ENCODE results near the gene SLAMF7.
A peak's percentile ranks its signal among the peaks of the same experiment; 100 is the strongest.
"Not testable (repeated sequence)": the region's sequence is repeated elsewhere in the genome, so short reads cannot be mapped to it uniquely, and the experiment has no call there.

SLAMF7 gene

GRCh38 chr1:160739098-160739511 lies at the start of gene SLAMF7:
Gene SLAMF7 (plus strand): TSS chr1:160739247. CDS start chr1:160739302, 55 bp downstream.
- Mint-ChIP-seq H3K36me3 (peaks cover 39% of the 10 kb centered on the region), H3K4me3 (peak within 1 kb of the TSS; percentile 87), H3K27ac (peak within 1 kb of the TSS; percentile 98), H3K9me3 (ENCODE audit: low read depth) (peaks cover 9% of the 10 kb centered on the region), H3K4me1 (ENCODE audit: low read depth) (peaks cover 82% of the 10 kb centered on the region), H3K27me3 (no peaks in the 10 kb centered on the region)

DNA sequence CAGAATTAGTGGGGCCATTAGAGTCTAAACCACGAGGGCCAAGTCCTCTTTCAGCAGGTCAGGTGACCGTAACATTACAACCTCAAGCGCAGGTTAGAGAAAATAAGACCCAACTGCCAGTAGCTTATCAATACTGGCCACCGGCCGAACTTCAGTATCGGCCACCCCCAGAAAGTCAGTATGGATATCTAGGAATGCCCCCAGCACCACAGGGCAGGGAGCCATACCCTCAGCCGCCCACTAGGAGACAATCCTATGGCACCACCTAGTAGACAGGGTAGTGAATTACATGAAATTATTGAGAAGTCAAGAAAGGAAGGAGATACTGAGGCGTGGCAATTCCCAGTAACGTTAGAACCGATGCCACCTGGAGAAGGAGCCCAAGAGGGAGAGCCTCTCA lies 46.7 kb upstream of the SLAMF7 start:
- peaks cover 18% of the 10 kb centered on the region for H3K36me3 Mint-ChIP-seq
- H3K9me3 Mint-ChIP-seq (ENCODE audit: low read depth); H3K27me3 Mint-ChIP-seq: not testable (repeated sequence)
- peak overlapping the region; percentile 52 for H3K4me3 Mint-ChIP-seq
- H3K4me1 Mint-ChIP-seq (ENCODE audit: low read depth): peaks cover 84% of the 10 kb centered on the region
- peak overlapping the region; percentile 87 for H3K27ac Mint-ChIP-seq

DNA sequence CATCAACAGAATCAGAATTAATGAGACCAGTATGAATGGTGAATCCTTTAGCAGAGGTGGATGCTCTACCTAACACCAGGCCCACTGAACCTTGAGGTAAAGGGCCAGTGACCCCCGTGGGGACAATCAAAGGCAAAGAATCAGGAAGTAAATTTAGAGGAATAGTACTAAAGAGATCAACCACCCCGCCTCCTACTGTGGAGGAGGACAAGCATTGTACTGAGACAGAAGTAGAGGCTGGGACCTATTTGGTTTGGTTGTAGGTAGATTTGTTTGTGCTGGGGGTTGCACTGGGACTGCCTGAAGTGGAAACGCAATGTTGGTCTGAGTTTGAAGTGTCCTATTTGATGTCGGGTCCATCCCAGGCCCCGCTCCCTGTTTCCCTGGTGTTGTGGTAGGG lies 36.9 kb upstream of the SLAMF7 start:
- no peak overlapping the region for H3K4me3 Mint-ChIP-seq
- H3K4me1 Mint-ChIP-seq (ENCODE audit: low read depth): peaks cover 85% of the 10 kb centered on the region
- H3K9me3 Mint-ChIP-seq (ENCODE audit: low read depth): no peaks in the 10 kb centered on the region
- peak overlapping the region; percentile 86 for H3K27ac Mint-ChIP-seq
- peaks cover 32% of the 10 kb centered on the region for H3K36me3 Mint-ChIP-seq
- no peaks in the 10 kb centered on the region for H3K27me3 Mint-ChIP-seq

- Mint-ChIP-seq H3K27ac (peak overlapping the region; percentile 86), H3K4me3 (no peak overlapping the region), H3K27me3 (no peaks in the 10 kb centered on the region), H3K4me1 (ENCODE audit: low read depth) (peaks cover 64% of the 10 kb centered on the region), H3K9me3 (ENCODE audit: low read depth) (no peaks in the 10 kb centered on the region), H3K36me3 (peaks cover 32% of the 10 kb centered on the region)
Observed at GRCh38 chr1:160704250-160704649, 34.8 kb upstream of the SLAMF7 start.

DNA sequence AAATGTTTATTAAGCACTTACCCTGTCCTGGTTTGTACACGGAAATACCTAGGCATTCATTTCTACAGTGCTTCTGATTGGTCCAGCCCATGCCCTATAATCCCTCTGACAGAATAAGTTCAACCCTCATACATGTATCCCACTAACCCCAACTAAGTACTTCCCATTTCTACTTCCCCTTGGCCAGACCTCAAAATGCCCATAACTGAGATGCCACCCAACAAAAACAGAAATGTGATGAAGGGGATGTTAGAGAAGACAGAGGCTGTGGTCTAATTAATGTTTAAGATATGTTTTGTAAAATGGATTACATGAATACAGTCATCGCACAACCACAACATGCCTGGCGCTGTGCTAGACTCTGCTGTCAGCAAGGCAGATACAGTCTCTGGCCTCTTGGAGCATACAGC lies 33.8 kb upstream of the SLAMF7 start:
- not testable (repeated sequence) for H3K27me3 Mint-ChIP-seq; H3K9me3 Mint-ChIP-seq (ENCODE audit: low read depth); H3K4me3 Mint-ChIP-seq
- peaks cover 33% of the 10 kb centered on the region for H3K36me3 Mint-ChIP-seq
- H3K4me1 Mint-ChIP-seq (ENCODE audit: low read depth): peaks cover 58% of the 10 kb centered on the region
- H3K27ac Mint-ChIP-seq: peak overlapping the region; percentile 87

- Mint-ChIP-seq H3K36me3 (peaks cover 38% of the 10 kb centered on the region), H3K4me1 (ENCODE audit: low read depth) (peaks cover 53% of the 10 kb centered on the region), H3K4me3 (no peak overlapping the region), H3K9me3 (ENCODE audit: low read depth) (no peaks in the 10 kb centered on the region), H3K27ac (peak overlapping the region; percentile 87), H3K27me3 (no peaks in the 10 kb centered on the region)
Observed at GRCh38 chr1:160705742-160706141, 33.3 kb upstream of the SLAMF7 start.

- no peaks in the 10 kb centered on the region for H3K27me3 Mint-ChIP-seq
- peaks cover 39% of the 10 kb centered on the region for H3K36me3 Mint-ChIP-seq
- H3K4me3 Mint-ChIP-seq: no peak overlapping the region
Observed at GRCh38 chr1:160706526-160707235, 32.4 kb upstream of the SLAMF7 start.

GRCh38 chr1:160707236-160708064 lies 31.6 kb upstream of the SLAMF7 start:
- H3K36me3 Mint-ChIP-seq: peaks cover 35% of the 10 kb centered on the region
- H3K27me3 Mint-ChIP-seq: no peaks in the 10 kb centered on the region
- H3K27ac Mint-ChIP-seq: no peak overlapping the region
- peaks cover 42% of the 10 kb centered on the region for H3K4me1 Mint-ChIP-seq (ENCODE audit: low read depth)
- H3K9me3 Mint-ChIP-seq (ENCODE audit: low read depth): no peaks in the 10 kb centered on the region
- no peak overlapping the region for H3K4me3 Mint-ChIP-seq

More at GRCh38 chr1:160706526-160707235, 32.4 kb upstream of the SLAMF7 start:
- Mint-ChIP-seq H3K4me1 (ENCODE audit: low read depth) (peaks cover 44% of the 10 kb centered on the region), H3K27ac (no peak overlapping the region), H3K9me3 (ENCODE audit: low read depth) (no peaks in the 10 kb centered on the region)

- H3K4me1 Mint-ChIP-seq (ENCODE audit: low read depth): peaks cover 42% of the 10 kb centered on the region
- H3K27me3 Mint-ChIP-seq: no peaks in the 10 kb centered on the region
- H3K9me3 Mint-ChIP-seq (ENCODE audit: low read depth): no peaks in the 10 kb centered on the region
- no peak overlapping the region for H3K27ac Mint-ChIP-seq
- no peak overlapping the region for H3K4me3 Mint-ChIP-seq
- peaks cover 34% of the 10 kb centered on the region for H3K36me3 Mint-ChIP-seq
Observed at GRCh38 chr1:160708118-160708517, 30.9 kb upstream of the SLAMF7 start.

GRCh38 chr1:160708801-160709200 lies 30.2 kb upstream of the SLAMF7 start:
- H3K27ac Mint-ChIP-seq: no peak overlapping the region
- H3K9me3 Mint-ChIP-seq (ENCODE audit: low read depth): no peaks in the 10 kb centered on the region
- no peak overlapping the region for H3K4me3 Mint-ChIP-seq
- no peaks in the 10 kb centered on the region for H3K27me3 Mint-ChIP-seq
- peaks cover 28% of the 10 kb centered on the region for H3K36me3 Mint-ChIP-seq
- peaks cover 40% of the 10 kb centered on the region for H3K4me1 Mint-ChIP-seq (ENCODE audit: low read depth)

DNA sequence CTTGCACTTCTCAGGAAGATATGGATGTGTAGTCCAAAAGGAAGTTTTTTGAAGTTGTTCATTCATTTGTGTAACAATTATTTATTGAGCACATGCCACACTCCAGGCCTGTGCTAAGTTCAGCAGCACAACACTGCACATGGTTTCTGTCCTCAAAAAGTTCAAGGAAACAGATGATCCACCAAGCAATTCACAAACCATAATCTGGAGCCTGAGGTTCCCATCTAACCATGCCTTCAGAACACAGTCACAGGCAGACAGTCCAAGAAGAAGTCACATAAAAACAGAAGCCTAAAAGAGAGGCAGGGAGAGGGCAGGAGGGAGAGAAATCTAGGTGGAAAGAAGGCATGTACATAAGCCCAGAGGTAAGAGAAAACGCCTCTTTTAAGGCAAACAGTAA lies 29.3 kb upstream of the SLAMF7 start:
- no peak overlapping the region for H3K4me3 Mint-ChIP-seq
- H3K27me3 Mint-ChIP-seq: no peaks in the 10 kb centered on the region
- peaks cover 21% of the 10 kb centered on the region for H3K36me3 Mint-ChIP-seq
- H3K4me1 Mint-ChIP-seq (ENCODE audit: low read depth): peaks cover 37% of the 10 kb centered on the region
- no peak overlapping the region for H3K27ac Mint-ChIP-seq
- no peaks in the 10 kb centered on the region for H3K9me3 Mint-ChIP-seq (ENCODE audit: low read depth)

- Mint-ChIP-seq H3K4me1 (ENCODE audit: low read depth) (peaks cover 33% of the 10 kb centered on the region), H3K9me3 (ENCODE audit: low read depth) (no peaks in the 10 kb centered on the region), H3K27ac (no peak overlapping the region), H3K27me3 (no peaks in the 10 kb centered on the region), H3K4me3 (no peak overlapping the region), H3K36me3 (peaks cover 13% of the 10 kb centered on the region)
Observed at GRCh38 chr1:160710517-160711252, 28.4 kb upstream of the SLAMF7 start.

DNA sequence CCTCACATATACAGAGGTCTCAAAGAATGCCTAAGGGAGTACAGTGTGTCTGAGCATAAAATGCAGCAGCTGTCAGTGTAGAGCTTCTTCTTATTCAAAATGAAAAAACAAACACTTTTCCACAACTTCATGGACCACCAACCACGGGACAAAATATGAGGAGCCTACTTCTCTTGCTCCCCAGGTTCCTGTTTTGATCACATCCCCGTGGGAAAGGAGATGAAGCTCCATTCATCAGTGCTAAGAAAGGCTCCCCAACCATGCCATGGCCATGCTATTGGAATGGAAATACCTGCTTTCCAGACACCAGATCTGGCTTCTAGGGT lies 27.8 kb upstream of the SLAMF7 start:
- H3K9me3 Mint-ChIP-seq (ENCODE audit: low read depth): no peaks in the 10 kb centered on the region
- H3K27me3 Mint-ChIP-seq: no peaks in the 10 kb centered on the region
- H3K4me3 Mint-ChIP-seq: no peak overlapping the region
- H3K27ac Mint-ChIP-seq: no peak overlapping the region
- peaks cover 32% of the 10 kb centered on the region for H3K4me1 Mint-ChIP-seq (ENCODE audit: low read depth)
- peaks cover 11% of the 10 kb centered on the region for H3K36me3 Mint-ChIP-seq

DNA sequence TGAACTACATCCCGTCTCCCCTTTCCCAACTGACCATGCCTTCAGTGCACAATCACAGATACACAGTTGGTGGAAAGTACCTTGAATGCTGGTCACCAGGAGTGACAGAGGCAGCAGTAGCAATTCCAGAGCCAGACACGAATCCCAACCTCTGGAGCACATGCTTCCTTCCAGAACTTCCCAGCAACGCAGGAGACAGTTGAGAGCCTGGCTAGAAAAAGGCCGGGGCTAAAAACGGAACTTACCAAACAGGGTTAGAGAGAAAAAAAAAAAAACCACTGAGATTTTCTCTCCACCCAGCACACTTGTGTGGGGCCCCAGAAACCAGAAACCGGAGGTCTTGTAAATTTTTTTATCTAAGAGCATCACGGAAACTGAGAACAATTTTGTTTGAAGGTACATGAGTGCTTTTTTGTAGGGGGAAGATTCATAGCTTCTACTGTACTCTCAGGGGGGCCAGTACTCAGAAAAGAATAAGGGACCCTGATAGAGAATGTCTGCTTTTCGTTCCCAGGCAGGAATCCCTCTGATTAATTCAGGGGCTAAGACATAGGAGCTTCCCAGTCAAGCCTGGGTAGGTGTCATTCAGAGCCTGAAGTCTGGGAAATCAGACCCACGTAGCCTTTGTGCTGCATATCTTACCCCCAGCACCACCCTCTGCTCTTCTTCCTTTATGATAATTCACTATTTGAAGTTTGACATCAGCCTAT lies 27.3 kb upstream of the SLAMF7 start, which contains the start of gene CD48:
Gene CD48, minus strand, starts transcription at position 221 of the 710 bp plus-strand sequence. Its CDS starts 59 bp downstream, at position 162.
- H3K27ac Mint-ChIP-seq: no peak within 1 kb of the TSS
- H3K9me3 Mint-ChIP-seq (ENCODE audit: low read depth): no peaks in the 10 kb centered on the region
- H3K4me1 Mint-ChIP-seq (ENCODE audit: low read depth): peaks cover 37% of the 10 kb centered on the region
- no peaks in the 10 kb centered on the region for H3K27me3 Mint-ChIP-seq
- no peak within 1 kb of the TSS for H3K4me3 Mint-ChIP-seq
- H3K36me3 Mint-ChIP-seq: peaks cover 8% of the 10 kb centered on the region
